WERI-Rb-1 (cell line): ENCODE measurements around the gene SCFD2.
"Not testable (repeated sequence)": the region's sequence is repeated elsewhere in the genome, so short reads cannot be mapped to it uniquely, and the experiment has no call there.

Experiments
- DNase-seq: peaks from one replicate; pipeline ENCODE4 v3.0.0-alpha.2; 2020
- H3K27ac ChIP-seq: fragments of 250-450 bp; sonication (Bioruptor Pico); 2 replicates; pipeline ENCODE4 v1.5.1; 2020; ENCODE audit warnings: mild to moderate bottlenecking, moderate library complexity
- H3K27me3 ChIP-seq: fragments of 250-450 bp; sonication (Bioruptor Pico); 2 replicates; pipeline ENCODE4 v1.5.1; 2021; ENCODE audit warnings: mild to moderate bottlenecking, low read depth, moderate library complexity; ENCODE audit not compliant: insufficient read depth, severe bottlenecking
- H3K36me3 ChIP-seq: fragments of 250-450 bp; sonication (Bioruptor Pico); 2 replicates; pipeline ENCODE4 v1.5.1; 2020; ENCODE audit warnings: mild to moderate bottlenecking, moderate library complexity
- H3K4me3 ChIP-seq: 2 replicates; pipeline ENCODE4 v1.5.1; 2011; ENCODE audit warnings: low read depth, mild to moderate bottlenecking, control low read depth, low read length
- H3K9me3 ChIP-seq: fragments of 250-450 bp; sonication (Bioruptor Pico); 2 replicates; pipeline ENCODE4 v1.5.1; 2021; ENCODE audit warnings: mild to moderate bottlenecking, moderate library complexity; ENCODE audit not compliant: severe bottlenecking
- TF ChIP-seq, protein P1 (sequence below): IDR thresholded peaks from 2 replicates; pipeline ENCODE4 v1.5.1; 2011; ENCODE audit warnings: low read depth, mild to moderate bottlenecking, control low read depth, inconsistent platforms, low read length

Gene SCFD2

DNA sequence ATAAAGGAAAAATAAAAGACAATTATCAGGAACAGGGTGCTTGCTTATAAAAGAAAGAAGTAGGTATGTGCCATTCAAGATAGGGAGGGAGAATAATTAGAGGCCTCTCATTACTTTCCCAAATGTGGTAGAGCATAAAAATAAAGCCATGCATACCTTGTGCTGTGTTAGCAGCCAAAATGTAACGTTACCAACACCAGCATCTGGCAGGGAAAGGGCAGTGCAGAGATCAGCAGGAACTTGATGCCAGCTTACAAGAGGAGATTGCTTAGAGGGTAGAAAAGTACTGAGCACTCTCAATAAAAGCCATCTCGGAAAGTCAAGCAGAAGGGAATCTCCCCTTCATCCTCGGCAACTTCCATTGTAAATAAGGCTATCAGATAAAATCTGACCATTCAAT is 308.2 kb downstream of the SCFD2 start:
- TF ChIP-seq, protein P1, sequence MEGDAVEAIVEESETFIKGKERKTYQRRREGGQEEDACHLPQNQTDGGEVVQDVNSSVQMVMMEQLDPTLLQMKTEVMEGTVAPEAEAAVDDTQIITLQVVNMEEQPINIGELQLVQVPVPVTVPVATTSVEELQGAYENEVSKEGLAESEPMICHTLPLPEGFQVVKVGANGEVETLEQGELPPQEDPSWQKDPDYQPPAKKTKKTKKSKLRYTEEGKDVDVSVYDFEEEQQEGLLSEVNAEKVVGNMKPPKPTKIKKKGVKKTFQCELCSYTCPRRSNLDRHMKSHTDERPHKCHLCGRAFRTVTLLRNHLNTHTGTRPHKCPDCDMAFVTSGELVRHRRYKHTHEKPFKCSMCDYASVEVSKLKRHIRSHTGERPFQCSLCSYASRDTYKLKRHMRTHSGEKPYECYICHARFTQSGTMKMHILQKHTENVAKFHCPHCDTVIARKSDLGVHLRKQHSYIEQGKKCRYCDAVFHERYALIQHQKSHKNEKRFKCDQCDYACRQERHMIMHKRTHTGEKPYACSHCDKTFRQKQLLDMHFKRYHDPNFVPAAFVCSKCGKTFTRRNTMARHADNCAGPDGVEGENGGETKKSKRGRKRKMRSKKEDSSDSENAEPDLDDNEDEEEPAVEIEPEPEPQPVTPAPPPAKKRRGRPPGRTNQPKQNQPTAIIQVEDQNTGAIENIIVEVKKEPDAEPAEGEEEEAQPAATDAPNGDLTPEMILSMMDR: no peak
- no peaks in the 10 kb centered on the region for H3K27me3 ChIP-seq
- no peak overlapping the region for H3K27ac ChIP-seq
- H3K4me3 ChIP-seq: no peak overlapping the region
- DNase-seq: no peak
- no peaks in the 10 kb centered on the region for H3K9me3 ChIP-seq
- H3K36me3 ChIP-seq: no peaks in the 10 kb centered on the region

DNA sequence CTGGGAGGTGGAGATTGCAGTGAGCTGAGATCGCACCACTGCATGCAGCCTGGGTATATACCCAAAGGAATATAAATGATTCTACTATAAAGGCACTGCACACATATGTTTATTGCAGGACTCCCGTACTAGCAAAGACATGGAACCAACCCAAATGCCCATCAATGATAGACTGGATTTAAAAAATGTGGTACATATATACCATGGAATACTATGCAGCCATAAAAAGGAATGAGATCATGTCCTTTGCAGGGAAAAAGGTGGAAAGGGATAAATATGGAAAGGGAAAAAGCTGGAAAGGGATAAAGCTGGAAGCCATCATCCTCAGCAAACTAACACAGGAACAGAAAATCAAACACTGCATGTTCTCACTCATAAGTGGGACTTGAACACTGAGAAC is 308.8 kb downstream of the SCFD2 start:
- H3K27me3 ChIP-seq, H3K27ac ChIP-seq, H3K9me3 ChIP-seq, H3K4me3 ChIP-seq, H3K36me3 ChIP-seq, DNase-seq: not testable (repeated sequence)

GRCh38 chr4:53055716-53056403 is 310.0 kb downstream of the SCFD2 start:
- DNase-seq: no peak
- TF ChIP-seq, protein P1: no peak
- Histone ChIP-seq H3K27ac (no peak overlapping the region), H3K9me3 (no peaks in the 10 kb centered on the region), H3K4me3 (no peak overlapping the region), H3K36me3 (no peaks in the 10 kb centered on the region), H3K27me3 (no peaks in the 10 kb centered on the region)

GRCh38 chr4:53055274-53055673 is 310.6 kb downstream of the SCFD2 start:
- no peak for DNase-seq
- Histone ChIP-seq H3K27me3 (no peaks in the 10 kb centered on the region), H3K36me3 (no peaks in the 10 kb centered on the region), H3K27ac (no peak overlapping the region), H3K4me3 (no peak overlapping the region), H3K9me3 (no peaks in the 10 kb centered on the region)
- TF ChIP-seq, protein P1: no peak

- H3K9me3 ChIP-seq: no peaks in the 10 kb centered on the region
- H3K27ac ChIP-seq: no peak overlapping the region
- no peaks in the 10 kb centered on the region for H3K27me3 ChIP-seq
- TF ChIP-seq, protein P1: no peak
- no peaks in the 10 kb centered on the region for H3K36me3 ChIP-seq
- DNase-seq: no peak
- no peak overlapping the region for H3K4me3 ChIP-seq
Measured at GRCh38 chr4:53050361-53050774, 315.5 kb downstream of the SCFD2 start.

- Histone ChIP-seq H3K36me3 (no peaks in the 10 kb centered on the region), H3K27me3 (no peaks in the 10 kb centered on the region), H3K9me3 (no peaks in the 10 kb centered on the region), H3K4me3 (no peak overlapping the region), H3K27ac (no peak overlapping the region)
- TF ChIP-seq, protein P1: no peak
- no peak for DNase-seq
Measured at GRCh38 chr4:53049528-53049927, 316.3 kb downstream of the SCFD2 start.
